Measurements from ENCODE around the gene FAM131B.
A peak's percentile ranks its signal among the peaks of the same experiment; 100 is the strongest.

The FAM131B gene

GRCh38 chr7:143347950-143348349 lies 14.6 kb downstream of the FAM131B start:
- no peaks in the 10 kb centered on the region for H3K9me3 Mint-ChIP-seq
- peaks cover 10% of the 10 kb centered on the region for H3K4me1 Mint-ChIP-seq (ENCODE audit: low read depth)
- H3K27ac Mint-ChIP-seq, result no peak overlapping the region
- H3K36me3 Mint-ChIP-seq (ENCODE audit: low read depth), result no peaks in the 10 kb centered on the region
- H3K4me3 Mint-ChIP-seq, result no peak overlapping the region
- peaks cover 36% of the 10 kb centered on the region for H3K27me3 Mint-ChIP-seq (ENCODE audit: low read depth)
- DNase-seq (ENCODE audit: low spot score), result no peak

- Mint-ChIP-seq H3K4me3 (no peak overlapping the region), H3K36me3 (ENCODE audit: low read depth) (no peaks in the 10 kb centered on the region), H3K9me3 (no peaks in the 10 kb centered on the region), H3K4me1 (ENCODE audit: low read depth) (peaks cover 10% of the 10 kb centered on the region), H3K27ac (no peak overlapping the region), H3K27me3 (ENCODE audit: low read depth) (peaks cover 31% of the 10 kb centered on the region)
- DNase-seq (ENCODE audit: low spot score), result no peak
Measured at GRCh38 chr7:143346018-143346417, 16.5 kb downstream of the FAM131B start.

- H3K27ac Mint-ChIP-seq, result no peak overlapping the region
- peak; percentile 59 for DNase-seq (ENCODE audit: low spot score)
- H3K4me3 Mint-ChIP-seq, result peak overlapping the region; percentile 73
- peaks cover 31% of the 10 kb centered on the region for H3K27me3 Mint-ChIP-seq (ENCODE audit: low read depth)
- H3K36me3 Mint-ChIP-seq (ENCODE audit: low read depth), result no peaks in the 10 kb centered on the region
- no peaks in the 10 kb centered on the region for H3K9me3 Mint-ChIP-seq
- H3K4me1 Mint-ChIP-seq (ENCODE audit: low read depth), result peaks cover 10% of the 10 kb centered on the region
Measured at GRCh38 chr7:143345428-143345900, 17.0 kb downstream of the FAM131B start.

- H3K27ac Mint-ChIP-seq, result no peak overlapping the region
- H3K9me3 Mint-ChIP-seq, result no peaks in the 10 kb centered on the region
- DNase-seq (ENCODE audit: low spot score), result no peak
- H3K4me3 Mint-ChIP-seq, result no peak overlapping the region
- H3K36me3 Mint-ChIP-seq (ENCODE audit: low read depth), result no peaks in the 10 kb centered on the region
- H3K4me1 Mint-ChIP-seq (ENCODE audit: low read depth), result peaks cover 10% of the 10 kb centered on the region
- H3K27me3 Mint-ChIP-seq (ENCODE audit: low read depth), result peaks cover 34% of the 10 kb centered on the region
Measured at GRCh38 chr7:143343596-143343995, 18.9 kb downstream of the FAM131B start.

- Mint-ChIP-seq H3K27me3 (ENCODE audit: low read depth) (peaks cover 32% of the 10 kb centered on the region), H3K4me1 (ENCODE audit: low read depth) (peaks cover 9% of the 10 kb centered on the region), H3K4me3 (no peak overlapping the region), H3K9me3 (no peaks in the 10 kb centered on the region), H3K36me3 (ENCODE audit: low read depth) (no peaks in the 10 kb centered on the region), H3K27ac (no peak overlapping the region)
- DNase-seq (ENCODE audit: low spot score), result no peak
Measured at GRCh38 chr7:143341842-143342241, 20.7 kb downstream of the FAM131B start.

- Mint-ChIP-seq H3K27me3 (ENCODE audit: low read depth) (peaks cover 55% of the 10 kb centered on the region), H3K9me3 (no peaks in the 10 kb centered on the region), H3K36me3 (ENCODE audit: low read depth) (no peaks in the 10 kb centered on the region), H3K4me1 (ENCODE audit: low read depth) (no peaks in the 10 kb centered on the region), H3K4me3 (no peak overlapping the region), H3K27ac (no peak overlapping the region)
- no peak for DNase-seq (ENCODE audit: low spot score)
Measured at GRCh38 chr7:143337216-143337615, 25.3 kb downstream of the FAM131B start.

- DNase-seq (ENCODE audit: low spot score), result no peak
- no peaks in the 10 kb centered on the region for H3K9me3 Mint-ChIP-seq
- H3K4me3 Mint-ChIP-seq, result no peak overlapping the region
- H3K4me1 Mint-ChIP-seq (ENCODE audit: low read depth), result no peaks in the 10 kb centered on the region
- peaks cover 51% of the 10 kb centered on the region for H3K27me3 Mint-ChIP-seq (ENCODE audit: low read depth)
- H3K27ac Mint-ChIP-seq, result no peak overlapping the region
- H3K36me3 Mint-ChIP-seq (ENCODE audit: low read depth), result no peaks in the 10 kb centered on the region
Measured at GRCh38 chr7:143334244-143334643, 28.3 kb downstream of the FAM131B start.

GRCh38 chr7:143331179-143331801 lies 31.2 kb downstream of the FAM131B start:
- Mint-ChIP-seq H3K27ac (no peak overlapping the region), H3K36me3 (ENCODE audit: low read depth) (no peaks in the 10 kb centered on the region), H3K4me1 (ENCODE audit: low read depth) (peaks cover under 1% of the 10 kb centered on the region), H3K27me3 (ENCODE audit: low read depth) (peaks cover 32% of the 10 kb centered on the region), H3K4me3 (no peak overlapping the region), H3K9me3 (no peaks in the 10 kb centered on the region)
- no peak for DNase-seq (ENCODE audit: low spot score)

- Mint-ChIP-seq H3K9me3 (no peaks in the 10 kb centered on the region), H3K27ac (no peak overlapping the region), H3K4me3 (no peak overlapping the region), H3K36me3 (ENCODE audit: low read depth) (no peaks in the 10 kb centered on the region), H3K27me3 (ENCODE audit: low read depth) (peaks cover 19% of the 10 kb centered on the region), H3K4me1 (ENCODE audit: low read depth) (peaks cover 14% of the 10 kb centered on the region)
- DNase-seq (ENCODE audit: low spot score), result no peak
Measured at GRCh38 chr7:143329471-143330170, 32.9 kb downstream of the FAM131B start.

GRCh38 chr7:143327903-143328302 lies 34.6 kb downstream of the FAM131B start:
- no peak for DNase-seq (ENCODE audit: low spot score)
- Mint-ChIP-seq H3K27me3 (ENCODE audit: low read depth) (peaks cover 10% of the 10 kb centered on the region), H3K36me3 (ENCODE audit: low read depth) (no peaks in the 10 kb centered on the region), H3K4me1 (ENCODE audit: low read depth) (peaks cover 16% of the 10 kb centered on the region), H3K27ac (no peak overlapping the region), H3K9me3 (no peaks in the 10 kb centered on the region), H3K4me3 (no peak overlapping the region)

- H3K4me3 Mint-ChIP-seq, result peak overlapping the region; percentile 39
- peaks cover 16% of the 10 kb centered on the region for H3K4me1 Mint-ChIP-seq (ENCODE audit: low read depth)
- H3K36me3 Mint-ChIP-seq (ENCODE audit: low read depth), result no peaks in the 10 kb centered on the region
- H3K27ac Mint-ChIP-seq, result peak overlapping the region; percentile 59
- no peaks in the 10 kb centered on the region for H3K9me3 Mint-ChIP-seq
- peaks cover under 1% of the 10 kb centered on the region for H3K27me3 Mint-ChIP-seq (ENCODE audit: low read depth)
- no peak for DNase-seq (ENCODE audit: low spot score)
Measured at GRCh38 chr7:143325240-143325639, 37.3 kb downstream of the FAM131B start.

GRCh38 chr7:143323653-143324052 lies 38.9 kb downstream of the FAM131B start:
- no peak for DNase-seq (ENCODE audit: low spot score)
- H3K4me1 Mint-ChIP-seq (ENCODE audit: low read depth), result peaks cover 16% of the 10 kb centered on the region
- no peaks in the 10 kb centered on the region for H3K9me3 Mint-ChIP-seq
- H3K36me3 Mint-ChIP-seq (ENCODE audit: low read depth), result no peaks in the 10 kb centered on the region
- H3K27me3 Mint-ChIP-seq (ENCODE audit: low read depth), result peaks cover 2% of the 10 kb centered on the region
- no peak overlapping the region for H3K27ac Mint-ChIP-seq
- H3K4me3 Mint-ChIP-seq, result no peak overlapping the region

- peaks cover 2% of the 10 kb centered on the region for H3K27me3 Mint-ChIP-seq (ENCODE audit: low read depth)
- peaks cover 16% of the 10 kb centered on the region for H3K4me1 Mint-ChIP-seq (ENCODE audit: low read depth)
- H3K9me3 Mint-ChIP-seq, result no peaks in the 10 kb centered on the region
- DNase-seq (ENCODE audit: low spot score), result no peak
- no peak overlapping the region for H3K4me3 Mint-ChIP-seq
- no peak overlapping the region for H3K27ac Mint-ChIP-seq
- no peaks in the 10 kb centered on the region for H3K36me3 Mint-ChIP-seq (ENCODE audit: low read depth)
Measured at GRCh38 chr7:143322760-143323633, 39.5 kb downstream of the FAM131B start.

GRCh38 chr7:143321734-143322133 lies 40.8 kb downstream of the FAM131B start:
- Mint-ChIP-seq H3K9me3 (no peaks in the 10 kb centered on the region), H3K4me1 (ENCODE audit: low read depth) (peaks cover 19% of the 10 kb centered on the region), H3K4me3 (no peak overlapping the region), H3K27me3 (ENCODE audit: low read depth) (peaks cover 2% of the 10 kb centered on the region), H3K27ac (no peak overlapping the region), H3K36me3 (ENCODE audit: low read depth) (no peaks in the 10 kb centered on the region)
- DNase-seq (ENCODE audit: low spot score), result no peak

All from T-helper 2 cell treated with Interferon-gamma antibody and Interleukin-4, amounts not matched to agents 5 μg/mL and 100 μg/mL, for 36 hours (primary cell).